GM06990 (cell line): ENCODE data around the gene LIMA1.

ENCODE experiments used
- DNase-seq: peaks from one replicate; pipeline ENCODE4 v3.0.0-alpha.2; 2011; ENCODE audit not compliant: insufficient read length; ENCODE audit errors: extremely low read depth
- H3K27me3 ChIP-seq: replicated peaks from 2 replicates; pipeline ENCODE4 v1.6.0; 2011; ENCODE audit warnings: low read length; ENCODE audit not compliant: control insufficient read depth, insufficient read depth
- H3K36me3 ChIP-seq: 2 replicates; pipeline ENCODE4 v1.5.1; 2011; ENCODE audit warnings: low read length; ENCODE audit not compliant: control insufficient read depth, insufficient read depth
- H3K4me3 ChIP-seq: replicated peaks from 2 replicates; pipeline ENCODE4 v1.5.1; 2011; ENCODE audit warnings: low read depth, mild to moderate bottlenecking, control low read depth, low read length
- TF ChIP-seq, protein P1 (sequence below): IDR thresholded peaks from 2 replicates; pipeline ENCODE4 v1.5.1; 2011; ENCODE audit warnings: low read length, control low read depth, mild to moderate bottlenecking, inconsistent platforms; ENCODE audit not compliant: insufficient read depth, poor library complexity, severe bottlenecking

LIMA1 gene

DNA sequence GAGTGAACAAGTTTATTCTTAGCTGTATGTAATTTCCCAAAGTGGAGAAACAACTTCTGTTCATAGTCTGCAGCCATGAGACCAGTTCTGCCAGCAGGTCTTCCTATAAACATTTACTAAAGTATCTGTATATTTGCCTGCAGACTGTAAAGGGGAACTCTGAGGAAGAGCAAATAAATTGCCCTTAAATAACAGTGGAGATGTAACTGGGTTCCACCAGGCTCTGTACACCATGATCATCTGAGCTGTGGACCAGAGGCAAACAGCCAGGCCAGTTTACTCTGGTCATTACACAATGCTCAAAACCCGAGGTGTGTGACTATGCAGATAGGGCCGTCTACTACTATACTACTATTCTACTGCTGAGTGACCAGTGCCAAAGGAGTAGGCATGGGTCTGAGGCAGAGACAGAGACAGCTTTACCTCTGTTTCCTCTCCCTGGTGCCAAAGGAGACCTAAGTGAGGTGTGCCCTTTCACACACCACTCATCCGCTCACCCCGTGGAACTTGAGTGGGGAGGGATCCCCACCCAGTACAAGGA lies 95.0 kb downstream of the LIMA1 start:
- peaks cover 3% of the 10 kb centered on the region; the same call in 1 of the 2 replicates for H3K36me3 ChIP-seq
- no peak overlapping the region for H3K4me3 ChIP-seq
- H3K27me3 ChIP-seq: no peaks in the 10 kb centered on the region
- TF ChIP-seq, protein P1, sequence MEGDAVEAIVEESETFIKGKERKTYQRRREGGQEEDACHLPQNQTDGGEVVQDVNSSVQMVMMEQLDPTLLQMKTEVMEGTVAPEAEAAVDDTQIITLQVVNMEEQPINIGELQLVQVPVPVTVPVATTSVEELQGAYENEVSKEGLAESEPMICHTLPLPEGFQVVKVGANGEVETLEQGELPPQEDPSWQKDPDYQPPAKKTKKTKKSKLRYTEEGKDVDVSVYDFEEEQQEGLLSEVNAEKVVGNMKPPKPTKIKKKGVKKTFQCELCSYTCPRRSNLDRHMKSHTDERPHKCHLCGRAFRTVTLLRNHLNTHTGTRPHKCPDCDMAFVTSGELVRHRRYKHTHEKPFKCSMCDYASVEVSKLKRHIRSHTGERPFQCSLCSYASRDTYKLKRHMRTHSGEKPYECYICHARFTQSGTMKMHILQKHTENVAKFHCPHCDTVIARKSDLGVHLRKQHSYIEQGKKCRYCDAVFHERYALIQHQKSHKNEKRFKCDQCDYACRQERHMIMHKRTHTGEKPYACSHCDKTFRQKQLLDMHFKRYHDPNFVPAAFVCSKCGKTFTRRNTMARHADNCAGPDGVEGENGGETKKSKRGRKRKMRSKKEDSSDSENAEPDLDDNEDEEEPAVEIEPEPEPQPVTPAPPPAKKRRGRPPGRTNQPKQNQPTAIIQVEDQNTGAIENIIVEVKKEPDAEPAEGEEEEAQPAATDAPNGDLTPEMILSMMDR: no peak
- no peak for DNase-seq

DNA sequence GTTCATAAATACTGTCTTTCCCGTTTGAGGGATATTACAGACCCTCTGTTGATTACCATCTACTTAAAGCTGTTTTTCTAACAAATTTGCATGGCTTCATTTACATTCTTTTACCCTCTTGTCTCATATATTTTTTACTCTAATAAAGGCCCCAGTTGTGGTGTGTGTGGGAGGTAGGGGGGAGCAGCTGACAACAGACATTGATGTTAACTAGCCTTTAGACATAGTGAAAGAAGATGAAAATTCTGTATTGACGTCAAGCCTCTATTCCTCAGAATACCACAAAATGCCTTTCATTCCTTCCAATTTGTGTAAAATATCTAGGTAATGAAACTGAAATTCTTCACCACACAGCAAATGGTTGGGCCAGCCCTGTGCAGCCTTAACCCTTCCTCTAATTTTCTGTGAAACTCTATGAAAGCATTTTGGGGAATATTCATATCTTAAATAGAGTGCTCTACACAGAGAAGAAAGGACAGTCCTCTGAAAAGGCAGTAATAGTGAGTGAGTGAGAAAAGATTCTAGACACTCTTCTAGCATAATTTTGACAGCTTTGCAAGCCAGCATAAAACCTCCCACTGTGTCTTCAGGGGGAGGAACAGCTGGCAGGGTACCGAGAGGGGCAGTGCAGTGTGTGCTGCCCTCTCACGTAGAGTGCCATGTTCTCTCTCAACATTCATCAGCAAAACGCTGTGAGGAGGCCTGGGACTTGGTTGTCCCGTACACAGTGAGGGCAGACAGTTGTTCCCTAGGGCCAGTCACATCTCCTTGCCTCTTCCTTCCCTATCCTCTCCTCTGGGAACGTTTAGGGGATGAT lies 96.0 kb downstream of the LIMA1 start:
- TF ChIP-seq, protein P1: no peak
- peak; percentile 50 for DNase-seq
- H3K4me3 ChIP-seq: no peak overlapping the region
- H3K27me3 ChIP-seq: no peaks in the 10 kb centered on the region
- peaks cover 3% of the 10 kb centered on the region; the same call in 1 of the 2 replicates for H3K36me3 ChIP-seq

DNA sequence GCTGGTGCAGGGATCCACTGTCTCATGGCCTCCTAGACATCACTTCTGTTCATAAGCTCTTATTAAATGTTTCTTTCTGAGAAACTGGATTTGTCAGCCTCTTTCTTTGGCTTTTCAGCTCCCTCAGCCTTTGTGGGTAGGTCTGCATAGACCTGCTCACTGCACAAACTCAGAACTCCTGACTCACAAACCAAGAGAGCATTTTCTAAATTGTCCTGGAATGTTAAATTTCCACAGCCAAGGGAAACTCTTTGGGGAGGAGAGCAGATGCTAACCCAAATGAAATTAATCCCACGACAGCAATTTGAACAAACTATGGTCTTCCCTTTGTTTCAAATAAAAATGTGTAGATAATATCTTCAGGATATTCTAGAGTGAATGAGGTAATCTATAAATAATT lies 96.6 kb downstream of the LIMA1 start:
- Histone ChIP-seq H3K36me3 (peaks cover 3% of the 10 kb centered on the region), H3K4me3 (no peak overlapping the region), H3K27me3 (no peaks in the 10 kb centered on the region)
- no peak for DNase-seq
- TF ChIP-seq, protein P1: no peak

DNA sequence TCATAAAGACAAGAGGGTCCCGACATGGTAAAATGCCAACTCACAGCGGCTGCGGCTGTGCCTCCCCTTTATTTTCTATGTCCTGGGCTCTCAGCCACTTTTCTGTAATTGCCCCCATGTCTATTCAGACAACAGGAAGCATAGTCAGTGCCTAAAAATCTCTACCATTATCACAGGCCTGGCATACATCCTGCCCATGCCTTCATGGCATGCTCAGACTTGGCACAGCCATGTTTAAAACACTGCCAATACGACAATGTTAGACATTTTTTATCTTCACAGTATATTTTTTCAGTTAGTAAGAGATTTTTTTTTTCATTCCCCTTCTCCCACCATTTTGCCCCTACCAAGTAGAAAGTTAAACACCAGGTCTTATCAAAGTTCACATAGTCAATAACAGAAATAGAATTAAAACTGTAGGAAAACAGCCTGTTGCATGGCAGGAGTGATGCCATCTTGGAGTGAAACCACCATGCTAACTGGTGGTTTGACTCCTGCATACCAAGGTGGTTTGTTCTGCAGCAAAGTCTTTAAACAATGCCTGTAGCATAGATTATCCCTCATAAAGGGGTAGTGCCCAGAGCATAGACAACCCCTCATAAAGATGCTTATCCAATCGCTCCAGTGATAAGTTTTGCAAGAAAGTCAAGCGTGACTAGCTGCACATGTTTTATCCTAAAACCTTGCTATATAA lies 97.2 kb downstream of the LIMA1 start:
- H3K27me3 ChIP-seq: no peaks in the 10 kb centered on the region
- TF ChIP-seq, protein P1: no peak
- no peak overlapping the region for H3K4me3 ChIP-seq
- DNase-seq: no peak
- H3K36me3 ChIP-seq: peaks cover 5% of the 10 kb centered on the region

DNA sequence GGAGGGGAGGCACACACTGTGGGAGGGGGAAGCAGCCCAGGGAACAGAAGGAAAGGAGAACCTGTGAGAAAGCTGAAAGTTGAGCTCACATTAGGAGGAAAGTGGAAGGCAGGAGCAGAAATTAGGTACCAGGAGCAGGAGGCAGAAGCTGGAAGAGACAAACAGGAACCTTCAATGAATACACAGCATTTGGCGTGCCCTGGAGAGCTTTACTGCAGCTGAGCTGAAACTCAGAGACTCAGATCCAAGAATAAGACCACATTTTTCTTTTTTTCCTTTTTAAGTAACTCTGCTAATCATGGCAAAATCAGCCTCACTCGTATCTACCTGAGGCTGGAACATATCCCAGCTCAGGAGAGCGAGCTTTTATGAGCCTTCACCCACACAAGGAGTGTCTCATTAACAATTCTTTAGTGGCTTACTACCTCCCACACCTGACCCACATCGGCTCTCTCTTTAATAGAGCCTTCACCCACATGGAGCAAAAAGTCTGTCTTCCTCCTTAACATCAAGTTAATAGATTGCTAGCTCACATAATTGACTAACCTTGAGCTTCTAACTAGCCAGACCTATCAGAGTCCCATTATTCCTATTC lies 97.9 kb downstream of the LIMA1 start:
- Histone ChIP-seq H3K4me3 (no peak overlapping the region), H3K27me3 (no peaks in the 10 kb centered on the region), H3K36me3 (peaks cover 6% of the 10 kb centered on the region)
- TF ChIP-seq, protein P1: no peak
- no peak for DNase-seq
